ENCODE results near the gene PAM. TPM values are rescaled to one million over a fixed set of nuclear protein-coding genes. Genes with fewer than 3 reads are reported as not detected.

PAM gene
- total and polyA plus RNA-seq, 2 of the 13 experiments (the other 11 are each of a cell fraction or from before 2014, with no cell fraction given), result 20.2 to 79.1 TPM

GRCh38 chr5:102830241-102830640, 75.1 kb downstream of the PAM start:
- WGBS (ENCODE audit: low lambda C conversion rate), result 62% methylated on average over 2 of the region's 2 CpGs
- ChIA-PET CTCF (ENCODE audit: low intra/inter-chr PET ratio, low total read pairs) (no interaction called here), POLR2A (no interaction called here)
- intact Hi-C loops (cut with micrococcal nuclease; ENCODE audit: unreplicated experiment), result no loop called here
- no peak for DNase-seq (ENCODE audit: low spot score)
- Histone ChIP-seq H3K27ac (ENCODE audit: extremely low read length, insufficient read depth, low read length) (no peak overlapping the region), H4K20me1 (ENCODE audit: insufficient read depth, low read length) (no peaks in the 10 kb centered on the region), H3K79me2 (ENCODE audit: insufficient read depth, low read length) (no peaks in the 10 kb centered on the region), H3K4me2 (ENCODE audit: low read depth, low read length) (no peak overlapping the region), H3K9ac (ENCODE audit: insufficient read depth, low read depth, low read length) (no peak overlapping the region), H2AFZ (ENCODE audit: low read length) (no peak overlapping the region), H3K4me3 (replicated peaks in 1 of 3; ENCODE audit: insufficient read depth in 1 of 3, low read depth in 2 of 3, low read length in 3 of 3) (no peak overlapping the region), H3K36me3 (replicated peaks in 1 of 2; ENCODE audit: control insufficient read depth in 1 of 2, insufficient read depth in 2 of 2, low read length in 2 of 2) (no peaks in the 10 kb centered on the region), H3K27me3 (ENCODE audit: control insufficient read depth in 1 of 2, insufficient read depth in 2 of 2, low read length in 2 of 2) (no peaks in the 10 kb centered on the region), H3K4me1 (ENCODE audit: insufficient read depth, low read length) (no peaks in the 10 kb centered on the region), H3K9me3 (ENCODE audit: low read length) (no peaks in the 10 kb centered on the region)
- no peak for FAIRE-seq
- BruUV-seq (replicated peaks), result no TSS peak
- no peak for ATAC-seq
- in situ Hi-C loops (cut with HindIII; ENCODE audit: extremely low pct_ligation_motif_present, low pct_unique_long_range_greater_than_20kb), result no loop called here
- TF ChIP-seq ZNF713 (CRISPR knock-in tag; IDR thresholded peaks at IDR 0.05) (no peak), ZNF180 (CRISPR knock-in tag; IDR thresholded peaks at IDR 0.05; ENCODE audit: borderline replicate concordance, low read depth) (no peak), STAT5B (CRISPR knock-in tag; IDR thresholded peaks at IDR 0.05) (no peak), SIN3B (IDR thresholded peaks at IDR 0.05; ENCODE audit: low read length) (no peak), HMGXB3 (CRISPR knock-in tag; IDR thresholded peaks at IDR 0.05; ENCODE audit: borderline replicate concordance) (no peak), FOXK1 (CRISPR knock-in tag; IDR thresholded peaks at IDR 0.05; ENCODE audit: borderline replicate concordance, low read depth) (no peak), RFX3 (CRISPR knock-in tag; IDR thresholded peaks at IDR 0.05) (no peak), ZIK1 (CRISPR knock-in tag; IDR thresholded peaks at IDR 0.05; ENCODE audit: borderline replicate concordance, low read depth) (no peak), TEF (CRISPR knock-in tag; IDR thresholded peaks at IDR 0.05) (no peak), ZNF615 (CRISPR knock-in tag; IDR thresholded peaks at IDR 0.05; ENCODE audit: borderline replicate concordance) (no peak), ZNF503 (CRISPR knock-in tag; IDR thresholded peaks at IDR 0.05) (no peak), REPIN1 (CRISPR knock-in tag; IDR thresholded peaks at IDR 0.05; ENCODE audit: borderline replicate concordance, low read depth) (no peak), THAP7 (CRISPR knock-in tag; IDR thresholded peaks at IDR 0.05) (no peak), ZBTB4 (CRISPR knock-in tag; IDR thresholded peaks at IDR 0.05; ENCODE audit: borderline replicate concordance) (no peak)
